Forelimb muscle (tissue), 1 donor: Measurements from ENCODE around the gene ANAPC7. TPM values are rescaled to one million over a fixed set of nuclear protein-coding genes. Genes with fewer than 3 reads are reported as not detected.
"Not testable (repeated sequence)": the region's sequence is repeated elsewhere in the genome, so short reads cannot be mapped to it uniquely, and the experiment has no call there.

Source experiments
- DNase-seq: peaks from one replicate; pipeline ENCODE4 v3.0.0-alpha.2; 2013; ENCODE audit warnings: low read depth
- polyA plus RNA-seq: library from polyadenylated mRNA; unstranded; fragments of 120-200 nt; gene quantifications from one replicate; pipeline ENCODE4 v1.2.1, GENCODE V29; 2013; ENCODE audit not compliant: insufficient read length

The ANAPC7 gene
- polyA plus RNA-seq, 1 donor = 62.4 TPM

- no peak for DNase-seq
Observed at GRCh38 chr12:110373962-110374611, 29.4 kb downstream of the ANAPC7 start.

DNA sequence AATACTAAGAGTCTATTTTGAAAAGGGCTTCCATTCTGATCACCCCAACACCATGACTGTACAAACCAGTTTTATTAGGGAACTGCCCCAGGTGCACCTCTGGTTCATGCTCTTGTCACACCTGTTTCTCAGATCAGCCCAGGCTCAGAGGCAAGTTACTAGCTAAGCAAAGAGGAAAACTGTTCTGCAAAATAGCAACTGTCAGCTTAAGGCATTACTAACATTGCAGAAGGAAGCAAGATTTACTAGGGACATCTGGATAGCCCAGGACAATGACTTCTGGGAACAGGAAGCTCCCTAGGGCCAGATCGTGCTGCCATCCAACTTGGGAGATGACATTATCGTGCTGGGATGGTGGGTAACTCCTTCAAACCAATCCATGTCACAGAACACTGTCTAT lies 30.1 kb downstream of the ANAPC7 start:
- no peak for DNase-seq

GRCh38 chr12:110373025-110373424 lies 30.5 kb downstream of the ANAPC7 start:
- peak; percentile 57 for DNase-seq

GRCh38 chr12:110372056-110372425 lies 31.5 kb downstream of the ANAPC7 start:
- no peak for DNase-seq

DNA sequence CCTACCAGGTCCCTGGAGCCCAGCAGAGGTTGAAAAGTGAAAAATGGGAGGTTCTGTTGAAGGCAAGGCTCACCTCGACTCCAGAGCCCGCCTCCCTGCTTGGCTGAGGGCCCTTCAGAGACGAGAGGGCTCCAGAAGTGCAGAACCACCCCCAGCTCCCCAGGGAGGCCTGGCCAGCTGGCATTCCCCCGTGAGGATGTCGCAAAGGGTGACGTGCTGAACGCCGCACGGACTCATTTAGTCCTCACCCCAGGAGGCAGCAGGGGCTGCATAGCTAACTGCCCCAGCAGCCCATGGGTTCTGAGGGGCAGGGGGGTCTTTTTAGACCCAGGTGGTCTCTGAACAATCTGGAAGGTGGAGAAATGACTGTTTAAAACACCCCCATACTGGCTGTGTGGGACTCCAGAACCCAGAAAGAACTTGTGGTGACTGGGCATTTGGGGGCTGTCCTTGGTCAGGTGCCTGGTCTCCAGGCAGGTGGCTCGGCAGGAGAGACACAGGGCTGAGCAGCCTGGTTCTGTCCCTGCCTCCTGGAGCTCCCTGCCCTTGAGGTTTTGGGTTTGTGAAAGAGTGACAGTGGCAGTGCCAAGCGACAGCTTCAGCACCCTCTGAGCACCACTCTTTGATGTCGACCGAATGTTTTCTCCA lies 32.0 kb downstream of the ANAPC7 start:
- no peak for DNase-seq

GRCh38 chr12:110370732-110371231 lies 32.7 kb downstream of the ANAPC7 start:
- DNase-seq = no peak

DNA sequence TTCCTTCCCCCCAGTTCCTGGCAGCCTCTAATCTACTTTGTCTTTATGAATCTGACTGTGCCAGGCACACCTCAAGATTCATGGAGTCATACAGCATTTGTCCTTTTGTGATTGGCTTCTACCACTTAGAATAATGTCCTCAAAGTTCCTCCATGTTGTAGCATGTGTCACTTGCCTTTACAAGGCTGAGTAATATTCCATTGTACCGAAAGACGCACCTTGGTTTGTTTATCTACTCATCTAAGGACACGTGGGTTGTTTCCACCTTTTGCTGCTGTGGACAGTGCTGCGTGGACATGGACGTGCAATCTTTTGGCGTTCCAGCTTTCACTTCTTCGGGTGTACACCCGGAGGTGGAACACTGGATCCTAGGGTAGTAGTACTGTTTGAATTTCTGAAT lies 33.5 kb downstream of the ANAPC7 start:
- no peak for DNase-seq

DNA sequence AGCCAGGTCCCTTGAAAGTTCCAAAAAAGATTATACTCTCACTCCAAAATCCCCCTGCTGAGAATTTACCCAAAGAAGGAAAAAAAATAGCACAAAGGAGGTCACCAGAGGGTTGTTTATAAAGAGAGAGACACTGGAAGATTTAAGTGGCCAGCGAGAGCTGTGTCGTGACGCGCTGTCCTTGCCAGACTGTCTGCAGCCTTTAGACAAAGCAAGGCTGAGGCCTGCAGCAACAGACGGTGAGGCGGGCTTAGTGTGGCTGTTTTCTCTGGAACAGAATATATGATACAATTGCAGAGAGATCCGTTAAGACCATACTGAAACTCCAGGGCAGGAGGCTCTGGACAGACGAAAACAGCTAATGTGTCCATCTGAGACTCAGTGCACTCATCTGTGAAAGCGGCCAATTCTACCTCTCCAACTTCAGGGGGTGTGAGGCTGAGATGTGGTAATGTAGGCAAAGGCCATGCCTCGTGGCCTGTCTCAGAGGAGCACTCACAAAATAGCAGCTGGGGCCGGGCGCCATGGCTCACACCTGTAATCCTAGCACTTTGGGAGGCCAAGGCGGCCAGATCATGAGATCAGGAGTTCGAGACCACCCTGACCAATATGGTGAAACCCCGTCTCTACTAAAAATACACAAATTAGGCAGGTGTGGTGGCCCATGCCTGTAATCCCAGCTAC lies 36.2 kb downstream of the ANAPC7 start:
- no peak for DNase-seq

DNA sequence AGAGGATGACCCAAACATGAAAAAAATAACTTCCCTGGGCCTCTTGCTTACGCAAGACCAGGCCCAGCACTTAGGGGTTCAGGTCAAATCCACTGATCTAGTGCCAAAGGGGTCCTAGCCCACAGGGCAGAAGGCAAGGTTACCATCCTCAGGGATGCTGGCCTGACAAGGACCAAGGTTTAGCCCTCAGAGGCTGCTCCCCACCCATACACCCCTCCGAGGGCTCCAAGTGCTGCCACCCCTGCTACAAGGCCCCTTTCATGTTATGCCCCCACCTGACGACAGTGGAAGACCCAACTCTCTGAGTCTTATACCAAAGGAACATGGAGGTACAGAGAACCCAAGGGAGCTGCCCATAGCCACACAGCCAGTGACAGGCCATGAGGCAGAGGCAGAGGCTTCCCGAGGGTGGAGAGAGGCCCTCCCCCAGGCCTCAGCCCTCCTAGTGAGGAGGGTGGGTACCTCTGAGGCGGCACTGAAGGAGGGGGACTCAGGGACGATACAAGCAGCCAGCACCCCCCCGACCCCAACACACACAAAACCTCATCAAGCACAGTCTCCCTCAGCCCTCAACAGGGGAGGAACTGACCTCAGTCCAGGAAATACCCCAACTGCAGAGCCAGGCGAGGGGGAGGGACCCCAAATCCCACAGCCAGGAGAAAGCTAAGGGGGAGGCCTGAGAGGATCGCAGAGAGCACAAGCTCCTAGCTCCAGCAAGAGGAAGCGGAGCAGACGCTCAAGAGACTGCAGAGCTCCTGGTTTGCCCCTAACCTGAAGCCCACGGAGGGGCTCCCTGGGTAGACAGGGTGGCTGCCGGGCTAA lies 37.0 kb downstream of the ANAPC7 start:
- no peak for DNase-seq

- DNase-seq = no peak
Observed at GRCh38 chr12:110365489-110366320, 37.8 kb downstream of the ANAPC7 start.

DNA sequence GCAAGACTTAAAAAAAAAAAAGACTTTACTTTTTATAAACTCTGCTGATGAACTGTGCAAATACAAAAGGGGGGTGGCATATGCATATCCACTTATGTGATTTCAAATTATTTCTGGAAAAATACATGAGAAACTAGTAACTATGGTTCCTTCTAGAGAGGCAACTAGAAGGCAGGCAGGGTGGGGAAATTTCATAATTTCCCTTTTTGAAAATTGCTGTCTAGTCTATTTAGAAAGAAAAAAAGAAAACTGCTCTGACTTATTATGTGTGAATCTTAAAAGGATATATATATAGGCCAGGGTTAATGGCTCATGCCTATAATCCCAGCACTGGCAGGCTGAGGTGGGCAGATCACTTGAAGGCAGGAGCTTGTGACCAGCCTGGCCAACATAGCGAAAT lies 42.3 kb downstream of the ANAPC7 start:
- DNase-seq = no peak

DNA sequence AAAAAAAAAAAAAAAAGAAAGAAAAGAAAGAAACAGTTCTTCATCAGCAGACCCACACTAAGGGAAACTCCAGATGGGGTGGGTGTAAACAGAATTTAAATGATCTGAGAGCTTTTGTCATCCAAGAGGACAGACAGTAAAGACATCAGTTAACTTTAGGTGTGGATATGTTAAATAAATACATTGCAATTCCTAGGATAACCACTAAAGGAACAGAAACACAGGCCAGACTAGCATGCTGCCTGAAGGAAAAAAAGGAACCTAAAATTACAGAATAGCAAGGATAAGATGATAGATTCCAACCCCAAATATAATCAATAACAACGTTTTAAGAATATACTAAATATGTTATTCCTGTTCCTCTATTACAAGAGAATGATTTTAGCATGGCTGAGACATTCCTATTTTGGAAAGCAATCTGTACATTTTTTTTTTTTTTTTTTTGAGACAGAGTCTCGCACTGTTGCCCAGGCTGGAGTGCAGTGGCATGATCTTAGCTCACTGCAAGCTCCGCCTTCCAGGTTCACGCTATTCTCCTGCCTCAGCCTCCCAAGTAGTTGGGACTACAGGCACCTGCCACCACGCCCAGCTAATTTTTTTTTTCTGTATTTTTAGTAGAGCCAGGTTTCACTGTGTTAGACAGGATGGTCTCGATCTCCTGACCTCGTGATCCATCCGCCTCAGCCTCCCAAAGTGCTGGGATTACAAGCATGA lies 45.0 kb downstream of the ANAPC7 start:
- not testable (repeated sequence) for DNase-seq

DNA sequence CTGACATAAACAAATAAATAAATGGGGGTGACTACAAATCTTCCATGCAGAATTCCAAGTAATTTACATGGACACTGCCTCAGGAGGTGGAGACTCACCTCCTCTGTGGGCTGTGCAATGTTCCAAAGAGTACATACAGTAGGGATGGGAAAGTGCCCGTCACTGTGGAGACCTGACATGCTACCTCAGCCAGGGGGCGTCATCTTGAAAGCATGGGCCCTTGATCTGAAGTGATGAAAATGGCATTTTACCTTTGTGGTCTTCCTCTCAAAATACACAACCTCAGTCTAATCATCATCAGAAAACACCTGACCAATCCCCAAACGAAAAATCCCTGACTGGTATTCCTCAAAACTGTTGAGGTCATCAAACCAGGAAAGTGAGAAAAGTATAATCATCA lies 48.4 kb downstream of the ANAPC7 start:
- no peak for DNase-seq

DNA sequence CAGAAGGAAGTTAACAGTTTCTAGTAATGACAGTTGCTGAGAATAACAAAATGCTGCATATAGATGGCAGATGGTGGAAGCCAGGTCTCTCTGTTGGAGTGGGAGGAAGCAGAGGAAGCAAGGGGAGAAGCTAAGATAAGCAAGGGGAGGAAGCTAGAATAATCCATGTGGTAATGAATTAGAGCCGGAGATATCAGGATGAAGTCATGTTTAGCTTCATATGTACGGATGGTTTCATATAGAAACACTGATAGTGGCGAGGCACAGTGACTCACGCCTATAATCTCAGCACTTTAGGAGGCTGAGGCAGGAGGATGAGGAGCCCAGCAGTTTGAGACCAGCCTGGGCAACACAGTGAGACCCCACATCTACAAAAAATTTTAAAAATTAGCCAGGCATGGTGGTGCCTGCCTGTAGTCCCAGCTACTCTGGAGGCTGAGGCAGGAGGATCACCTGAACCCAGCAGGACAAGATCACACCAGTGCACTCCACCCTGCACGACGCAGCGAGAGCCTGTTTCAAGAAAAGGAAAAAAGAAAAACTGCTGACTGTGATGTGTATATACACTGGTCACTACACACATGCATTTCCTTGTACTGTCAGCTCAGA lies 49.2 kb downstream of the ANAPC7 start:
- no peak for DNase-seq

- DNase-seq = no peak
Observed at GRCh38 chr12:110353211-110353965, 50.1 kb downstream of the ANAPC7 start.

DNA sequence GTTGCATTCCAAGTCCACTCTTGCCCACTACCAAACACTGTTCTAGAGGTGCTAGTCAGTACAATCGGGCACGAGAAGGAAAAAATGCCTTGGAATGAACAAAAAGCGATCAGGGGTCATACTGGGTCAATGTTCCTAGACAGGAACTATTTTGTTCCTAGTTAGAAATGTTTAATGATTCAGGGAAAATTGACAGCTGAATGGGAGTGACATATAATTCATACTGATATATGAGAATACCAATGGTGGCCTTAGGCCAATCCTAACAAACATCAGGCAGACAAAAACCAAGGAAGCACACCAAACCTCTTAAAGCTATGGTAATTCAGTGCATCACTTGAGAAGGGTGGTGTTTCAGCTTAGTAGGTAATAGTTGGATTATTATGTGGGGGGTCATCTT lies 51.1 kb downstream of the ANAPC7 start:
- DNase-seq = no peak

GRCh38 chr12:110351119-110351518 lies 52.4 kb downstream of the ANAPC7 start:
- DNase-seq = no peak

DNA sequence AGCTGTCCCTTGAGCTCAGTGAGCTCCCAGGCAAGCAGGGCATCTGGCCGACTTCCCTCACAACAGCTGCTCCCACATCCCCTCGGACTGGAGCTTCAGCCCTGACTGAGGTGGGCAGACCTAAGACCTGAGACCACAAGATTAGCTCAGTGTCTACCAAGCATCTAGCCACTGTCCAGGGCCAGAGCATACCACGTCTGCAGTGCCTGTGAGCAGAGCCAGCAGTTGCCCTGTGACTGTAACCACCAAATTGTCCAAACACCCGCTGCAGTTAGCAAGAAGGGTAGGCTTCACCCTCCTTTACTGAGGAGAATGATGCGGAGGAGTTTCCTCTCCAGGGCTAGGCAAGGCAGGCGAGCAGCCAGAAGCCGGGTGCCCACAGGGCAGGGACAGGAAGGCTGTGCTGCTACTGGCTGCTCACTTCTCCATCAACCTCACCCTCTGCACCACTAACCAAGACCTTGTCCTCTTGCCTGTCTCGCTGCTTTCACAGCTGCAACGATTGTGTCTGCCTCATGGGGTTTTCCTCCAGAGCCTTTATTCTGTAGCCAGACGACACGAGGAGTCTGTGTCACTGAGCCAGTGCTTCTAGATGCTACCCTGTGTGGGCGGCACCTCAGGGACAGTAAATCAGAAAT lies 53.9 kb downstream of the ANAPC7 start:
- no peak for DNase-seq

DNA sequence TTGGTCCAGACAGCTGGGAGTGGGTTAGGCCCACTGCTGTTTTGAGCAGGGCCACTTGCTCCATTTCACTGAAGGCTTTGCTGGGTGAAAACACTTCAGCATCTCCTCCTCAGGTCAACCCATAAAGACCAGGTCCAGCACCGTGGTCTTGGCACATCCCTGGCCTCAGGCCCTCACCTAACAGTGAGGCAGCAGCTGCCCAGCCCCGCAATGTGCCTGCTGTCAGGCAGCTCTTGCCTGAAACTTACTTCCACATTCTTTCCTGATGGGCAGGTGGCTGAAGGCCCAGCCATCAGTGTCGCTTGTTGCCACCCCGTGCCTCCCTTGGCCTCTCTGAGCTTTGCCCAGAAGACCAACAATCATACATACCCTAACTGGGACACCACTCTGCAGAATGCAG lies 54.4 kb downstream of the ANAPC7 start:
- DNase-seq = no peak
